Endothelial cell of umbilical vein (primary cell): ENCODE measurements around the gene MACROH2A2.

Source experiments
- CTCF ChIP-seq, 2 donors: IDR thresholded peaks; 1 replicate in 1 of 2; 2 replicates in 1 of 2; pipeline ENCODE4 v1.5.1; 2011; ENCODE audit warnings: low read length in 2 of 2, mild to moderate bottlenecking in 2 of 2, moderate library complexity in 2 of 2, control low read depth in 1 of 2, inconsistent platforms in 1 of 2, low read depth in 1 of 2; ENCODE audit not compliant: insufficient read depth in 1 of 2; ENCODE audit errors: extremely low read depth in 1 of 2
- EZH2 ChIP-seq: IDR thresholded peaks from 2 replicates; pipeline ENCODE4 v1.6.1; 2012; ENCODE audit warnings: borderline replicate concordance, low read depth, mild to moderate bottlenecking, moderate library complexity, low read length, inconsistent platforms; ENCODE audit not compliant: severe bottlenecking
- FOS ChIP-seq: IDR thresholded peaks from 2 replicates; pipeline ENCODE4 v1.6.1; 2011; ENCODE audit warnings: mild to moderate bottlenecking, low read length, moderate library complexity, borderline replicate concordance; ENCODE audit not compliant: insufficient read depth
- JUN ChIP-seq: IDR thresholded peaks from 2 replicates; pipeline ENCODE4 v1.6.1; 2011; ENCODE audit warnings: borderline replicate concordance, low read depth; ENCODE audit not compliant: insufficient read length, insufficient read depth
- MAX ChIP-seq: IDR thresholded peaks from 2 replicates; pipeline ENCODE4 v1.6.1; 2011; ENCODE audit not compliant: insufficient read depth, insufficient read length
- MYC ChIP-seq: IDR thresholded peaks from one replicate; pipeline ENCODE4 v1.6.1; 2011; ENCODE audit warnings: mild to moderate bottlenecking, low read depth, low read length
- POLR2A ChIP-seq: IDR thresholded peaks from 2 replicates; pipeline ENCODE4 v1.6.1; 2012; ENCODE audit warnings: low read depth, mild to moderate bottlenecking, control low read depth, low read length
- POLR2AphosphoS5 ChIP-seq: IDR thresholded peaks from 2 replicates; pipeline ENCODE4 v1.6.1; 2012; ENCODE audit warnings: low read depth, mild to moderate bottlenecking, control low read depth, low read length, moderate library complexity; ENCODE audit not compliant: insufficient read depth

- TF ChIP-seq CTCF (IDR thresholded peaks at IDR 0.05; ENCODE audit: extremely low read depth in 1 of 2, insufficient read depth in 1 of 2, low read depth in 1 of 2, low read length in 2 of 2): no peak
- TF ChIP-seq MAX: no peak
- TF ChIP-seq POLR2AphosphoS5: no peak
- no peak for TF ChIP-seq EZH2
- no peak for TF ChIP-seq POLR2A
- no peak for TF ChIP-seq MYC
- TF ChIP-seq JUN: no peak
- TF ChIP-seq FOS: no peak
Measured at GRCh38 chr10:70097459-70097858, 44.8 kb downstream of the MACROH2A2 start.
